NB4 (cell line): ENCODE data around the gene MRC2.

Source experiments
- DNase-seq: peaks from one replicate; pipeline ENCODE4 v3.0.0; 2010; ENCODE audit warnings: low read depth
- H3K4me3 ChIP-seq: one replicate; pipeline ENCODE4 v1.5.1; 2011; ENCODE audit warnings: mild to moderate bottlenecking, low read depth, low read length, moderate library complexity
- MYC ChIP-seq: IDR thresholded peaks from 2 replicates; pipeline ENCODE4 v1.6.1; 2011; ENCODE audit warnings: low read depth, low read length
- POLR2A ChIP-seq: IDR thresholded peaks from 2 replicates; pipeline ENCODE4 v1.6.1; 2011; ENCODE audit warnings: mild to moderate bottlenecking; ENCODE audit not compliant: insufficient read length; ENCODE audit errors: extremely low read depth
- TF ChIP-seq, protein P1 (sequence below): IDR thresholded peaks from one replicate; pipeline ENCODE4 v1.5.1; 2012; ENCODE audit warnings: low read depth, low read length
- TF ChIP-seq, protein P2 (sequence below): IDR thresholded peaks from 2 replicates; pipeline ENCODE4 v1.6.1; 2011; ENCODE audit warnings: low read depth, low read length

MRC2 gene

DNA sequence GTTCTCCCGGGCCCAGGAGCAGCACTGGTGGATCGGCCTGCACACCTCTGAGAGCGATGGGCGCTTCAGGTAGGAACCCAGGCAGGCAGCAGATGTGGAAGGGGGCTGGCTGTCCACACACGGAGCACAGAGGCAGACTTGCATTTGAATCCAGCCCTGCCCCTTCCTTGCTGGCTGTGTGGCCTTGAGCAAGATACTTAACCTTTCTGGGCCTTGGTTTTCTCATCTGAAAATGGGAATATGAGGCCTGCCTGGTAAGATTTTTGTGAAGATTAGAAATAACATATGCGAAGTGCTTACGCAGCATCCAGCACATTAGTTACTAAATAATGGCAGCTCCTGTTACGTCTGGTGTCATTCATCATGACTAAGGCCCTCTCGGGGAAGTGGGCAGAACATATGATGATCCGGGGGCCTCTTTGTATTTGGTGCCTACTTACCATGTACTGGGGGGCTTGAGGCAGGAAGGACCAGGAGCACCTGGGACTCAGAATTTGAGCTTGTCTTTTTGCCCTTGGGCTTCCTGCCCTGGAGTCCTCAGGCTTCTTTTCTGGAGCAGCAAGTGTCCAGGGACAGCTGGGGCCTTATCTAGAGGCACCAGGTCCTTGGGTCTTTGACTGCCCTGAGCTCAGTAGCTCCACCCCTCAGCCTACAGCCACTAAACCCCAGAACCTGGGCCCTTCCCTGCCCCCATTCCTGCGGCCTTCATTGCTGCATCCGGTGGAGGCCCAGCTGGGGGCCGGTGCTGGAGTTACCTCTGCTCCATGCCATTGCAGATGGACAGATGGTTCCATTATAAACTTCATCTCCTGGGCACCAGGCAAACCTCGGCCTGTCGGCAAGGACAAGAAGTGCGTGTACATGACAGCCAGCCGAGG, 53.8 kb downstream of the MRC2 start:
- no peak for DNase-seq
- H3K4me3 ChIP-seq, result no peak overlapping the region
- TF ChIP-seq, protein P1, sequence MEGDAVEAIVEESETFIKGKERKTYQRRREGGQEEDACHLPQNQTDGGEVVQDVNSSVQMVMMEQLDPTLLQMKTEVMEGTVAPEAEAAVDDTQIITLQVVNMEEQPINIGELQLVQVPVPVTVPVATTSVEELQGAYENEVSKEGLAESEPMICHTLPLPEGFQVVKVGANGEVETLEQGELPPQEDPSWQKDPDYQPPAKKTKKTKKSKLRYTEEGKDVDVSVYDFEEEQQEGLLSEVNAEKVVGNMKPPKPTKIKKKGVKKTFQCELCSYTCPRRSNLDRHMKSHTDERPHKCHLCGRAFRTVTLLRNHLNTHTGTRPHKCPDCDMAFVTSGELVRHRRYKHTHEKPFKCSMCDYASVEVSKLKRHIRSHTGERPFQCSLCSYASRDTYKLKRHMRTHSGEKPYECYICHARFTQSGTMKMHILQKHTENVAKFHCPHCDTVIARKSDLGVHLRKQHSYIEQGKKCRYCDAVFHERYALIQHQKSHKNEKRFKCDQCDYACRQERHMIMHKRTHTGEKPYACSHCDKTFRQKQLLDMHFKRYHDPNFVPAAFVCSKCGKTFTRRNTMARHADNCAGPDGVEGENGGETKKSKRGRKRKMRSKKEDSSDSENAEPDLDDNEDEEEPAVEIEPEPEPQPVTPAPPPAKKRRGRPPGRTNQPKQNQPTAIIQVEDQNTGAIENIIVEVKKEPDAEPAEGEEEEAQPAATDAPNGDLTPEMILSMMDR, result no peak
- TF ChIP-seq POLR2A (no peak), MYC (no peak)
- TF ChIP-seq, protein P2, sequence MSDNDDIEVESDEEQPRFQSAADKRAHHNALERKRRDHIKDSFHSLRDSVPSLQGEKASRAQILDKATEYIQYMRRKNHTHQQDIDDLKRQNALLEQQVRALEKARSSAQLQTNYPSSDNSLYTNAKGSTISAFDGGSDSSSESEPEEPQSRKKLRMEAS, result no peak

DNA sequence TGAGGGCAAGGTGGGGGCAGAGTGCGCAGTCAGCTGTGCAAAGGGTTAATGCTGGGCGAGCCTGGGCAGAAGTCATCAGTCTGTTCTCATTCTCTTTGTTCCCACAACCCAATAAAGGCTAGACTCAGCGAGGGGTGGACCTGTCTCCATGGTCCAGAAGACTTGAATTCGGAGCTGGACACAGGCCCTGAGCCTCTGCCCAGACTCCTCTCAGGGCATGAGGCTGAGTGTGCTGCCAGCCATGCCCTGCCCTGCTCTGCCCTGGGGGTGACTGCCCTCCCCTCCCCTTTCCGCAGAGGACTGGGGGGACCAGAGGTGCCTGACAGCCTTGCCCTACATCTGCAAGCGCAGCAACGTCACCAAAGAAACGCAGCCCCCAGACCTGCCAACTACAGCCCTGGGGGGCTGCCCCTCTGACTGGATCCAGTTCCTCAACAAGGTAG, 54.5 kb downstream of the MRC2 start:
- TF ChIP-seq, protein P2, result no peak
- no peak for TF ChIP-seq POLR2A
- no peak for TF ChIP-seq MYC
- TF ChIP-seq, protein P1, result no peak
- no peak for DNase-seq

DNA sequence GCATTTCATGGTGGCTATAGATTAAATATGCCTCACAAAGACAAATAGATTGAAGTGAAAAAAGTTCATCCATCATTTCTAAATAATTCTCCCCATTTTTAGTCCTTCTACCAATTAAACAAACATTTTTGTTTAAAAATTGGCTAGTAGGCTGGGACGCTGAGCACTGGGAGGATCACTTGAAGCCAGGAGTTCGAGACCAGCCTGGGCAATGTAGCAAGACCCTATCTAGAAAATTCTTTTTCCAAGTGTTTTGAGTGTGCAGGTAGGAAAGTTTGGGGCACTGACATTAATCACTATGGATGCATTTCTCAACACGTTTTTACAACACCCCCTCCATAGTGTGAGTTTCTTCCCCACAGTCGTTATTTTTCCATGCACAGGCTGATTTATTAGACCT, 56.7 kb downstream of the MRC2 start:
- H3K4me3 ChIP-seq, result no peak overlapping the region
- TF ChIP-seq, protein P2, result no peak
- no peak for TF ChIP-seq MYC
- TF ChIP-seq, protein P1, result no peak
- TF ChIP-seq POLR2A, result no peak
- DNase-seq, result no peak

More for the DNA sequence above, 54.5 kb downstream of the MRC2 start:
- no peak overlapping the region for H3K4me3 ChIP-seq

DNA sequence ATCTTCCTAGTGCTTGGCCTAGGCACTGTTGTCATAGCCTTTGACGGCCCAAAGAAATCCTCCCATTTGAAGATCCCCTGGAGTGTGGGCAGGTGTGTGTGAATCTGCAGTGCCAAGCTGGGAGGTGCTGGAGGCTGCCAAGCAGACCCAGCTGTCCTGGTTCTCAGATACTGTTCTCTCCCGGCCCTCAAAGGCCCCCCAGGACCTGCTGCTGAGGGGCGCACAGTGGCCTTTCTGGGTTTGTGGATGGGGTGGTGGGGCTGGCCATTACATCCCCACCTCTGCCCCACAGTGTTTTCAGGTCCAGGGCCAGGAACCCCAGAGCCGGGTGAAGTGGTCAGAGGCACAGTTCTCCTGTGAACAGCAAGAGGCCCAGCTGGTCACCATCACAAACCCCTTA, 60.5 kb downstream of the MRC2 start:
- no peak for DNase-seq
- TF ChIP-seq POLR2A (no peak), MYC (no peak)
- TF ChIP-seq, protein P1, result no peak
- TF ChIP-seq, protein P2, result no peak
- no peak overlapping the region for H3K4me3 ChIP-seq

DNA sequence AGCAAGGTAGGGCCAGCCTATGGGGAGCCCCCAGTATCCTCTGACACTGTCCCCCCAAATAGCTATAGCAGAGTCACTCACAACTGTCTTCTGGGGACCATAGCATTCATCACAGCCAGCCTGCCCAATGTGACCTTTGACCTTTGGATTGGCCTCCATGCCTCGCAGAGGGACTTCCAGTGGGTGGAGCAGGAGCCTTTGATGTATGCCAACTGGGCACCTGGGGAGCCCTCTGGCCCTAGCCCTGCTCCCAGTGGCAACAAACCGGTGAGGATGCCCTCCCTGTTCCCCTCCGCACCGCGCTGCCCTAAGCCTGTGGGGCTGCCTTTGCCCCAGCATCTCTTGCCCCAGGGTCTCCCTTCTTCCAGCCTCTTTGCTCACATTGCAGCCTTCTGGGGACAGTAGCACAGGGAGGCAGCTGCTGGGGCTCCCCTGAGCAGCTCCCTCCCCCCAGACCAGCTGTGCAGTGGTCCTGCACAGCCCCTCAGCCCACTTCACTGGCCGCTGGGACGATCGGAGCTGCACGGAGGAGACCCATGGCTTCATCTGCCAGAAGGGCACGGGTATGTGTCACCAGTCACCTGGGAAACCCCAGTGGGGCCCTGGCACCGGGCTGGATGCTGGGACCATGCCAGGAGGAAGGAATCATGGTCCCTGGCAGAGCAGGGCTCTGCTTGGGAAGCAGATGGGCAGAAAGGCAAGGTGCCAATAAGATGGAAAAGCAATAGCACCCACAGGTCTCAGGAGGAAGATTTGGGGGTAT, 61.1 kb downstream of the MRC2 start:
- H3K4me3 ChIP-seq, result no peak overlapping the region
- no peak for DNase-seq
- TF ChIP-seq, protein P1, result no peak
- TF ChIP-seq MYC (no peak), POLR2A (no peak)
- TF ChIP-seq, protein P2, result no peak
